ENCODE data around the gene DNASE1. TPM values are rescaled to one million over a fixed set of nuclear protein-coding genes. Genes with fewer than 3 reads are reported as not detected.

The DNASE1 gene
- total RNA-seq, 1 experiment from 2014 or later = 2.7 TPM

DNA sequence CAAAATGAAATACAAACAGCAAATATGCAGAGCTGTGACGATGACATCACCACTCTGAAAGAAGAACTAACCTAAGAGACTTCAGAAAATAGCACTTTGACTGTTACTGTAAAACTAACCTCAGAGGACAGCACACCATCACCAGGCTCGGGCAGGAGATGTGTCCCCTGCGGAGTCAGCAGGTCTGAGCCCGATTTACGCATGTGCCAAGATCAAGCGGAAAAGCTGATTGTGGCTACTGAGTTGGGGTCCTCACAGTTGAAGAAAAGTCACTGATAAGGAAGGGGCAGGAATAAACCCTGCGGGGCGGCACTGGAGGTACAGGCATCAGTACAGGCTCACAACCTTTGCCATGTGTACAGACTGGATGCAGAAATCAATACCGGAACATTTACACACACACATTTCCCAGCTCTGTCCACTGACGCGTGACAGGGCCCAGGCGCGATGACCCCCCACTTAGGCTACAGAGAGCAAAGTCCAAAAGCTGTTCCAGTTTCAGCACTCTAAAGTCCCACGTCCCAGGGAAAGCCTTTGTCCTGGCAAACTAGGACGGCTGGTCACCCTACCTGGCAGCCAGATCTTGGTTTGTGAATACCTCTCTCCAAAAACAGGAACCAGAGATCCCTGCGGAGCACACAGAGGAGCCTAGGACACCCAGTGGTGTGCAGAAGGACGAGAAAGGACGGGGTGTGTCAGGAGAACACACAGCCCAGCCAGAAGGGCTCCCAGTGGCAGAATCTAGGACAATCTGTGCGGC is 41.3 kb downstream of the DNASE1 start:
- DNase-seq (ENCODE audit: low spot score) = no peak

DNA sequence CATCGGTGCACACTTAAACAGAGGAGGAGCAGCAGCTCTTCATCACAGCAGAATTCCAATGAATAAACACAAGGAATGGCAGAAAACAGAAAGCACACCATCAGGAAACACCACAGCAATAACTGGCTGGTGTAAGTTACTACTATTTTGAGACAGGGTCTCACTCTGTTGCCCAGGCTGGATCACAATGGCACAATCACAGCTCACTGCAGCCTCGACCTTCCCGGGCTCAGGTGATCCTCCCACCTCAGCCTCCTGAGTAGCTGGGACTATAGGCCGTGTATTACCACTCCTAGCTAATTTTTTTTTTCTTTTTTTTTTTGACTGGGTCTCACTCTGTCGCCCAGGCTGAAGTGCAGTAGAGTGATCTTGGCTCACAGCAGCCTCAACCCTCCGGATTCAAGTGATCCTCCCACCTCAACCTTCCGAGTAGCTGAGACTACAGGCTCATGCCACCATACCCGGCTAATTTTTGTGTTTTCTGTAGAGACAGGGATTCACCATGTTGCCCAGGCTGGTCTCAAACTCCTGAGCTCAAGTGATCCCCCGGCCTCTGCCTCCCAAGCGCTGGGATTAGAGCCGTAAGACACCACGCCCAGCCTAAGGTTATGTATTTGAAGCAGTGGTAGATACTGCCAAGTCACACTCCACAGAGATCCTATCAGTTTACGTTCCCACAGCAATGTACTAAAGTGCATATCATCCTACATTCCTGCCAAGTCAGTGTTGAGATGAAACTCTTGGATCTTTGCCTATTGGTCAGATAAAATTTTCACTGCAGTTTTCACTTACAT is 42.1 kb downstream of the DNASE1 start:
- peak; percentile 52 for DNase-seq (ENCODE audit: low spot score)

DNA sequence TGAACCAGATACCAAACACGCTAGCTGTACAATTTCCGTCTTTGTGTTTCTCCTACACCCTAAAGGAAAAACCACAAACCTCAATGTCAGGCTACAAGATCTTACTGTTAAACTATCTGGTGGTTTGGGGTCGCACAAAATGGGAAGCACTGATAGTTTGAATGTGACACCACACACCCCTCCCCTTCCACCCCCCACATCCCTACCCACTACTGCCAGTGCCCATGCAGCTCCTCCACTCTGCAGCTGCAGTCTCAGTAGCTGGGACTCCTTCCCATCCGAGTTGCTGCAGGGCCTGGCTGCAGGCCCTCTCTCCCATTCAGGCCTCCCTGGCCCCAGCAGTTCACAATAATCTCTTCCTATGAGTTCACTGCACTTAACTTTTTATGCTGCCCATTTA is 44.5 kb downstream of the DNASE1 start:
- DNase-seq (ENCODE audit: low spot score) = no peak

DNA sequence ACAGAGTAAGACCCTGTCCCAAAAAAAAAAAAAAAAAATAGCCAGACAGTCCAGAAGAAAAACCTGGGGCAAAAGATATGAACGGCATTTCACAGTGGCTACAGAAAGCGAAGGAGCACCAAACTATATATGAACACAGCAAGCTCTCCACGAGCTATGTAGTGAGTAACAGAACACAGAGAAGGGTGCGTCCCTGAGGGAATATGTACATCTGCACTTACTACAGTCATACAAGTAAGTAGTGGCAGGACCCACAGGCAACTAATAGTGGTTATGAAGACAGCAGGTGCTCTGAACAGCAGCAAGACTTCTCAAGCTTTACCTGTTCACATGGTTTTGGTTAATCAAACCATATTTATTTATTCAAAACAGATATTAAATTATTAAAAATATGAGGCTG is 47.0 kb downstream of the DNASE1 start:
- no peak for DNase-seq (ENCODE audit: low spot score)

DNA sequence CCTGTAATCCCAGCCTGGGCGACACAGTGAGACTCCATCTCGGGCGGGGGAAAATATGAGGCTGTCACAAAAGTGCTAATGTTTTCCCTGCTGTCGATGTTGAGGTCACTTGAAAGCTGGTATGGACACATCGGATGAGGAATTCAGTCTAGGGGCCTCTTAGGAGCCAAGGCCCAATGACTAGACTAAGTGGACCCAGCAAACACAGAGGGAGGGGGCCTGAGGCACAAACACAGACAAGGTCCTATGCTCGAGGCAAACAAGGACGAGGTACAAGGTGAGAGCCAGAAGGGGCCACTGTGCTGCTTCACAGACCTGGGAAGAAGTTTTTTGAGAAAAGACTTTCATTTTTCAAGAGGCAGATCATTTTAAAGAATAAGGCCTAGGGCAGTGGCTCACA is 47.6 kb downstream of the DNASE1 start:
- no peak for DNase-seq (ENCODE audit: low spot score)

DNA sequence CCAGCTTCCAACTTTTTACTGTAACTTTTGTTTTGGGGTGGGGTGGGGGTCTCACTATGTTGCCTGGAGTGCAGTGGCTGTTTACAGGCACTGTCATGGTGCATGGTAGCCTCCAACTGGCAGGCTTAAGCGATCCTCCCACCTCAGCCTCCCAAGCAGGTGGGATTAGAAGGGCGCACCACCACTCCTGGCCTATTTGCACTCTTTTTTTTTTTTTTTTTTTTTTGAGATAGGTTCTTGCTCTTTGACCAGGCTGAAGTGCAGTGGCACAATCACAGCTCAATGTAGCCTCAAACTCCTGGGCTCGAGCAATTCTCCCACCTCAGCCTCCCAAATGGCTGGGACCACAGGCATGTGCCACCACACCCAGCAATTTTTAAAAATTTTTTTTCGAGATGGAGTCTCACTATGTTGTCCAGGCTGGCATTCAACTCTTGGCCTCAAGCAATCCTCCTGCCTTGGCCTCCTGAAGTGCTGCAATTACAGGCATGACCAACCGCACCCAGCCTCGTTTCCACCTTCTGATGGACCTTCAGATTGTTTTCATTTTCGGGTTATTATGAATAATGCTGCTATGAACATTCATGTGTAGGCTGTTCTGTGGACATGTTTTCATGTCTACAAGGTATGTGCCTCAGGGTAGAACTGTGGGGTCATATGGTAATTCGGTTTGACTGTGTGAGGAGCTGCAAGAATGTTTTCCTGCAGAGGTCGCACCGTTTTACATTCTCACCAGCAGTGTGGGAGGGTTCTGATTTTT is 51.9 kb downstream of the DNASE1 start:
- DNase-seq (ENCODE audit: low spot score) = no peak

Other genes starting within 250 kb of the DNASE1 start
- gene ZNF597, start 211.2 kb upstream of the DNASE1 start, total RNA-seq (2014; rRNA removed; shearing (Covaris generic)) = 0.90 and 1.1 TPM in 2 replicates
- 2.7 and 8.7 TPM in 2 replicates for gene NAA60, start 211.0 kb upstream of the DNASE1 start, total RNA-seq (2014; rRNA removed; shearing (Covaris generic))
- gene C16orf90, start 159.2 kb upstream of the DNASE1 start, total RNA-seq (2014; rRNA removed; shearing (Covaris generic)) = not detected in 2 replicates
- 13.4 and 18.3 TPM in 2 replicates for gene CLUAP1, start 153.7 kb upstream of the DNASE1 start, total RNA-seq (2014; rRNA removed; shearing (Covaris generic))
- gene NLRC3, start 77.3 kb upstream of the DNASE1 start, total RNA-seq (2014; rRNA removed; shearing (Covaris generic)) = not detected in 2 replicates
- 2.0 and 3.3 TPM in 2 replicates for gene SLX4, start 43.1 kb upstream of the DNASE1 start, total RNA-seq (2014; rRNA removed; shearing (Covaris generic))
- 56.9 and 63.8 TPM in 2 replicates for gene TRAP1, start 62.8 kb downstream of the DNASE1 start, total RNA-seq (2014; rRNA removed; shearing (Covaris generic))
- 6.6 and 15.8 TPM in 2 replicates for gene CREBBP, start 226.0 kb downstream of the DNASE1 start, total RNA-seq (2014; rRNA removed; shearing (Covaris generic))

Data from H4 (cell line).